K562 (cell line): Measurements from ENCODE around the gene UCHL5. TPM values are rescaled to one million over a fixed set of nuclear protein-coding genes. Genes with fewer than 3 reads are reported as not detected.

Source experiments
- ARID2 ChIP-seq: fragments of 450-650 bp; IDR thresholded peaks from 2 replicates; pipeline ENCODE4 v1.6.1; 2017; ENCODE audit warnings: antibody characterized with exemption, mild to moderate bottlenecking
- CREB3 ChIP-seq: fragments of 450-650 bp; conservative IDR thresholded peaks from 2 replicates; pipeline ENCODE4 v1.6.1; 2016; ENCODE audit warnings: missing genetic modification characterization, low read depth, mild to moderate bottlenecking, missing compliant biosample characterization, moderate library complexity
- CUX1 ChIP-seq: fragments of 200-800 bp; sonication (Bioruptor generic); IDR thresholded peaks from 2 replicates; pipeline ENCODE4 v1.6.1; 2016; ENCODE audit warnings: missing genetic modification characterization, missing compliant biosample characterization
- EGR1 ChIP-seq: fragments of 450-650 bp; conservative IDR thresholded peaks from 2 replicates; pipeline ENCODE4 v1.6.1; 2017; ENCODE audit warnings: mild to moderate bottlenecking
- FOXJ2 ChIP-seq: fragments of 200-800 bp; sonication (Bioruptor generic); IDR thresholded peaks from 2 replicates; pipeline ENCODE4 v1.6.1; 2016; ENCODE audit warnings: missing genetic modification characterization, missing compliant biosample characterization
- FUS ChIP-seq: fragments of 200-400 bp; formaldehyde crosslinking; optimal IDR thresholded peaks from 2 replicates; pipeline ENCODE3; 2017; ENCODE audit warnings: low read depth, low read length
- KDM5B ChIP-seq: fragments of 200-600 bp; sonication (generic); IDR thresholded peaks from 2 replicates; pipeline ENCODE4 v1.6.1; 2012; ENCODE audit warnings: low read depth, mild to moderate bottlenecking, moderate library complexity, low read length, control low read depth, inconsistent platforms; ENCODE audit not compliant: insufficient replicate concordance
- LEF1 ChIP-seq: fragments of 450-650 bp; IDR thresholded peaks from 2 replicates; pipeline ENCODE4 v1.6.1; 2016; ENCODE audit warnings: mild to moderate bottlenecking
- MBD2 ChIP-seq: sonication (generic); IDR thresholded peaks from 2 replicates; pipeline ENCODE4 v1.6.1; 2016; ENCODE audit warnings: low read depth, borderline replicate concordance
- NCOA4 ChIP-seq: fragments of 450-650 bp; IDR thresholded peaks from 2 replicates; pipeline ENCODE4 v1.6.1; 2018; ENCODE audit warnings: mild to moderate bottlenecking; ENCODE audit not compliant: partially characterized antibody
- NR2C1 ChIP-seq, 2 experiments: fragments of 450-650 bp; IDR thresholded peaks; 2 replicates each; pipeline ENCODE4 v1.6.1; 2017; ENCODE audit warnings: mild to moderate bottlenecking in 2 of 2, antibody characterized with exemption in 1 of 2, inconsistent platforms in 1 of 2, missing compliant biosample characterization in 1 of 2, missing genetic modification characterization in 1 of 2
- NR2C2 ChIP-seq, 2 experiments: fragments of 200-800 bp in 1 of 2; sonication (Bioruptor generic) in 1 of 2; sonication (generic) in 1 of 2; formaldehyde crosslinking in 1 of 2; IDR thresholded peaks; 2 replicates each; pipeline versions ENCODE4 v1.6.1 to v1.8.0; 2016 to 2022; ENCODE audit warnings: mild to moderate bottlenecking in 1 of 2, missing compliant biosample characterization in 1 of 2, missing genetic modification characterization in 1 of 2, missing genetic modification reagents in 1 of 2
- POLR2H ChIP-seq: IDR thresholded peaks from 2 replicates; pipeline ENCODE4 v1.6.1; 2016; ENCODE audit warnings: missing genetic modification characterization, low read depth, mild to moderate bottlenecking, control low read depth, missing compliant biosample characterization, moderate library complexity
- RB1 ChIP-seq: fragments of 450-650 bp; IDR thresholded peaks from 2 replicates; pipeline ENCODE4 v1.6.1; 2017; ENCODE audit warnings: low read depth, mild to moderate bottlenecking
- TAF15 ChIP-seq: fragments of 200-400 bp; formaldehyde crosslinking; IDR thresholded peaks from 2 replicates; pipeline ENCODE4 v1.6.1; 2017; ENCODE audit warnings: mild to moderate bottlenecking, low read depth, low read length, moderate library complexity
- TAF7 ChIP-seq: fragments of 450-650 bp; IDR thresholded peaks from 2 replicates; pipeline ENCODE4 v1.6.1; 2016; ENCODE audit warnings: missing genetic modification characterization, missing compliant biosample characterization
- TEAD1 ChIP-seq, 2 experiments: fragments of 450-650 bp in 1 of 2; sonication (generic) in 1 of 2; formaldehyde crosslinking; IDR thresholded peaks; 2 replicates each; pipeline versions ENCODE4 v1.4.0 to v1.8.0; 2020 to 2022; ENCODE audit warnings: mild to moderate bottlenecking in 2 of 2, missing genetic modification reagents in 1 of 2
- TEAD4 ChIP-seq, 2 experiments: sonication (generic) in 1 of 2; formaldehyde crosslinking in 1 of 2; IDR thresholded peaks; 2 replicates each; pipeline versions ENCODE4 v1.6.1 to v1.8.0; 2012 to 2022; ENCODE audit warnings: borderline replicate concordance in 1 of 2, inconsistent platforms in 1 of 2, low read length in 1 of 2, mild to moderate bottlenecking in 1 of 2, missing genetic modification reagents in 1 of 2
- ZBTB17 ChIP-seq: fragments of 450-650 bp; formaldehyde crosslinking; IDR thresholded peaks from 2 replicates; pipeline ENCODE4 v1.4.0; 2020; ENCODE audit warnings: mild to moderate bottlenecking
- ZNF121 ChIP-seq: sonication (generic); formaldehyde crosslinking; conservative IDR thresholded peaks from 2 replicates; pipeline ENCODE4 v1.8.0; 2022; ENCODE audit warnings: missing genetic modification reagents
- ZNF561 ChIP-seq: fragments of 450-650 bp; formaldehyde crosslinking; conservative IDR thresholded peaks from 2 replicates; pipeline ENCODE4 v1.4.0; 2020; ENCODE audit warnings: mild to moderate bottlenecking, moderate library complexity
- polyA plus RNA-seq, 8 experiments: library from polyadenylated mRNA; depleted of rRNA in 4 of 8; stranded (reverse) in 5 of 8; unstranded in 3 of 8; fragments of >200 nt; fragmentation: Nextera tagmentation in 2 of 8; fragmentation: Illumina TruSeq in 1 of 8; extraction: Ambion mirVana in 2 of 8; extraction: Trizol in 1 of 8; gene quantifications; 2 replicates each; pipeline versions ENCODE4 v1.2.1 to v1.2.3, GENCODE V29; 2011 to 2014; ENCODE audit warnings: inconsistent platforms in 1 of 8, missing spikeins in 1 of 8
- total RNA-seq, 7 experiments: library from RNA; depleted of rRNA in 6 of 7; stranded (reverse); fragments of >200 nt in 6 of 7; fragmentation: Illumina TruSeq in 2 of 7; extraction: Trizol in 2 of 7; gene quantifications; 2 replicates each; pipeline versions ENCODE4 v1.2.1 to v1.2.3, GENCODE V29; 2011 to 2021; ENCODE audit warnings: low replicate concordance in 1 of 7

The UCHL5 gene
- total and polyA plus RNA-seq, 9 of the 15 experiments (the other 6 are each of a cell fraction or from before 2014, with no cell fraction given), result 61.0 to 206 (median 122) TPM

- TF ChIP-seq CREB3 (no peak), POLR2H (tag) (peak; percentile 70), ZNF561 (CRISPR knock-in tag) (no peak), ZNF121 (CRISPR knock-in tag) (no peak), LEF1 (no peak), FOXJ2 (tag) (peak; percentile 77), FUS (peak; percentile 84), NR2C1 (IDR thresholded peaks at IDR 0.05) (no peak), NR2C1 (tag; IDR thresholded peaks at IDR 0.05) (no peak), TEAD4 (IDR thresholded peaks at IDR 0.05; ENCODE audit: low read length) (peak; percentile 73), TEAD4 (CRISPR knock-in tag; IDR thresholded peaks at IDR 0.05; ENCODE audit: borderline replicate concordance) (no peak), KDM5B (peak; percentile 87), TAF7 (tag) (no peak), ZBTB17 (CRISPR knock-in tag) (no peak), ARID2 (no peak), CUX1 (no peak), NR2C2 (CRISPR knock-in tag; IDR thresholded peaks at IDR 0.05) (peak; percentile 51; the same call in 1 of the 2 replicates), NR2C2 (tag; IDR thresholded peaks at IDR 0.05) (peak; percentile 56), NCOA4 (no peak), RB1 (peak; percentile 82), MBD2 (peak; percentile 31), TAF15 (no peak), EGR1 (peak; percentile 6), TEAD1 (CRISPR knock-in tag; IDR thresholded peaks at IDR 0.05) (peak; percentile 37 to 56; a peak in 2 of 4 replicates)
Observed at GRCh38 chr1:193104907-193105820, 46.0 kb upstream of the UCHL5 start, which contains the start of gene GLRX2 (continued).
